ENCODE data around the gene ANKS1B.

DNA sequence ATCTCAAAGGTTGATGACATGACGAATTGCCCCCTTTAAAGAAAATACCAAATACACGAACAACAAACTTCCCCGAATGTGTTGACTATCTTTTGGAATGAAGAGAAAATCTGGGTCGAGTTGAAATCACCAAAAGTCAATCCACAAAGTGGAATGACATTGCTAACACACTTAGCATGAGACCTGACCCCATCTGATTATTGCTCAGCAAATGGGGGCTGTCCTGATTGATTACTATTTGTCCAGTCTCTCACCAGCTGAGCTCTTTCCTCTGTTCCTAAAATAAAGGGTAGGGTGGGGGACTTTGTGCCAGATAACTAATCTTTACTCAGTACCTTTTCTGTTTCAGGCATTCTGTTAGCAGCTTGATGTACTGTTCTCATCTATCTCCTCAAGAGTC is 1116.2 kb downstream of the ANKS1B start:
- TF ChIP-seq, protein P1, sequence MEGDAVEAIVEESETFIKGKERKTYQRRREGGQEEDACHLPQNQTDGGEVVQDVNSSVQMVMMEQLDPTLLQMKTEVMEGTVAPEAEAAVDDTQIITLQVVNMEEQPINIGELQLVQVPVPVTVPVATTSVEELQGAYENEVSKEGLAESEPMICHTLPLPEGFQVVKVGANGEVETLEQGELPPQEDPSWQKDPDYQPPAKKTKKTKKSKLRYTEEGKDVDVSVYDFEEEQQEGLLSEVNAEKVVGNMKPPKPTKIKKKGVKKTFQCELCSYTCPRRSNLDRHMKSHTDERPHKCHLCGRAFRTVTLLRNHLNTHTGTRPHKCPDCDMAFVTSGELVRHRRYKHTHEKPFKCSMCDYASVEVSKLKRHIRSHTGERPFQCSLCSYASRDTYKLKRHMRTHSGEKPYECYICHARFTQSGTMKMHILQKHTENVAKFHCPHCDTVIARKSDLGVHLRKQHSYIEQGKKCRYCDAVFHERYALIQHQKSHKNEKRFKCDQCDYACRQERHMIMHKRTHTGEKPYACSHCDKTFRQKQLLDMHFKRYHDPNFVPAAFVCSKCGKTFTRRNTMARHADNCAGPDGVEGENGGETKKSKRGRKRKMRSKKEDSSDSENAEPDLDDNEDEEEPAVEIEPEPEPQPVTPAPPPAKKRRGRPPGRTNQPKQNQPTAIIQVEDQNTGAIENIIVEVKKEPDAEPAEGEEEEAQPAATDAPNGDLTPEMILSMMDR (IDR thresholded peaks at IDR 0.05) = no peak
- TF ChIP-seq POLR2A (IDR thresholded peaks at IDR 0.05) = no peak
